K562 (cell line): ENCODE results near the gene TCEA3.

ENCODE experiments used
- ATF1 ChIP-seq, 2 experiments: fragments of 450-650 bp in 1 of 2; IDR thresholded peaks; 2 replicates each; pipeline ENCODE4 v1.6.1; 2016; ENCODE audit warnings: missing compliant biosample characterization in 1 of 2, missing genetic modification characterization in 1 of 2
- CCNT2 ChIP-seq: IDR thresholded peaks from 2 replicates; pipeline ENCODE4 v1.6.1; 2011; ENCODE audit warnings: borderline replicate concordance, low read depth, mild to moderate bottlenecking, moderate library complexity, mixed read lengths, low read length; ENCODE audit not compliant: insufficient read length; ENCODE audit errors: extremely low read depth
- SPI1 ChIP-seq: IDR thresholded peaks from 2 replicates; pipeline ENCODE4 v1.6.1; 2011; ENCODE audit warnings: low read depth, low read length, control low read depth, borderline replicate concordance
- TF ChIP-seq, protein P1 (sequence below), 3 experiments: IDR thresholded peaks in 2 of 3; conservative IDR thresholded peaks in 1 of 3; 2 replicates each; pipeline ENCODE4 v1.5.1; 2011 to 2012; ENCODE audit warnings: low read length in 3 of 3, mild to moderate bottlenecking in 3 of 3, control low read depth in 2 of 3, improper control_type of control experiment in 1 of 3, inconsistent platforms in 1 of 3, low read depth in 1 of 3, mixed read lengths in 1 of 3, moderate library complexity in 1 of 3; ENCODE audit not compliant: insufficient read depth in 2 of 3
- TF ChIP-seq, protein P2 (sequence below): sonication (generic); formaldehyde crosslinking; IDR thresholded peaks from 2 replicates; pipeline ENCODE4 v1.9.0; 2022; ENCODE audit warnings: mild to moderate bottlenecking, missing genetic modification reagents

DNA sequence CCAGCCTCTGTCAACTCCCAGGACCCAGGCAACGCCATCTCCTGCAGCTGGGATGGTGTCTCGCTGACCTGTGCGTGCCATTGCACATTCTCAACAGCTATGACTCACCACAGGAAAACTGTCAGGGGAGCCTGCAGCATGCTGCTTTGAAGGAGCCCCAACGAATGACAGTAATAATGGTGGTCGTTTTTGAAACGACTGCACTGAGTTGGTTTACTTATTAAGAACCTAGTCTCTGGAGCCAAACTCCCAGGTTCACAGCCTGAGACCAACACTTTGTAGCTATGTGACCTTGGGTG is 21.6 kb downstream of the TCEA3 start:
- TF ChIP-seq CCNT2 (no peak), SPI1 (no peak), ATF1 (CRISPR knock-in tag; IDR thresholded peaks at IDR 0.05) (no peak), ATF1 (tag; IDR thresholded peaks at IDR 0.05) (no peak)
- TF ChIP-seq, protein P1, sequence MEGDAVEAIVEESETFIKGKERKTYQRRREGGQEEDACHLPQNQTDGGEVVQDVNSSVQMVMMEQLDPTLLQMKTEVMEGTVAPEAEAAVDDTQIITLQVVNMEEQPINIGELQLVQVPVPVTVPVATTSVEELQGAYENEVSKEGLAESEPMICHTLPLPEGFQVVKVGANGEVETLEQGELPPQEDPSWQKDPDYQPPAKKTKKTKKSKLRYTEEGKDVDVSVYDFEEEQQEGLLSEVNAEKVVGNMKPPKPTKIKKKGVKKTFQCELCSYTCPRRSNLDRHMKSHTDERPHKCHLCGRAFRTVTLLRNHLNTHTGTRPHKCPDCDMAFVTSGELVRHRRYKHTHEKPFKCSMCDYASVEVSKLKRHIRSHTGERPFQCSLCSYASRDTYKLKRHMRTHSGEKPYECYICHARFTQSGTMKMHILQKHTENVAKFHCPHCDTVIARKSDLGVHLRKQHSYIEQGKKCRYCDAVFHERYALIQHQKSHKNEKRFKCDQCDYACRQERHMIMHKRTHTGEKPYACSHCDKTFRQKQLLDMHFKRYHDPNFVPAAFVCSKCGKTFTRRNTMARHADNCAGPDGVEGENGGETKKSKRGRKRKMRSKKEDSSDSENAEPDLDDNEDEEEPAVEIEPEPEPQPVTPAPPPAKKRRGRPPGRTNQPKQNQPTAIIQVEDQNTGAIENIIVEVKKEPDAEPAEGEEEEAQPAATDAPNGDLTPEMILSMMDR (IDR thresholded peaks at IDR 0.05 in 2 of 3, conservative IDR thresholded peaks at IDR 0.05 in 1 of 3; ENCODE audit: insufficient read depth in 2 of 3, low read depth in 1 of 3, low read length in 3 of 3): no peak
- TF ChIP-seq, protein P2, sequence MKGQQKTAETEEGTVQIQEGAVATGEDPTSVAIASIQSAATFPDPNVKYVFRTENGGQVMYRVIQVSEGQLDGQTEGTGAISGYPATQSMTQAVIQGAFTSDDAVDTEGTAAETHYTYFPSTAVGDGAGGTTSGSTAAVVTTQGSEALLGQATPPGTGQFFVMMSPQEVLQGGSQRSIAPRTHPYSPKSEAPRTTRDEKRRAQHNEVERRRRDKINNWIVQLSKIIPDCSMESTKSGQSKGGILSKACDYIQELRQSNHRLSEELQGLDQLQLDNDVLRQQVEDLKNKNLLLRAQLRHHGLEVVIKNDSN: no peak
